COR-L47 (cell line): ENCODE measurements around the gene KCNJ11.

Source experiments
- DNase-seq: peaks from one replicate; lab custom pipeline; 2025; lab: John Stamatoyannopoulos, UW

KCNJ11 gene

GRCh38 chr11:17353821-17354600 lies 34.4 kb downstream of the KCNJ11 start:
- DNase-seq, result no peak

- DNase-seq, result peak; percentile 74
These were observed 35.3 kb downstream of the KCNJ11 start for GRCh38 chr11:17352950-17353820.

GRCh38 chr11:17351510-17352176 lies 36.8 kb downstream of the KCNJ11 start, which contains the start of gene NCR3LG1:
TSS of gene NCR3LG1 (plus strand) at chr11:17351800. CDS start at chr11:17351970, 170 bp downstream.
- DNase-seq, result peak; percentile 75

GRCh38 chr11:17351172-17351509 lies 37.3 kb downstream of the KCNJ11 start:
- DNase-seq, result no peak

GRCh38 chr11:17350455-17351171 lies 37.8 kb downstream of the KCNJ11 start:
- no peak for DNase-seq

DNA sequence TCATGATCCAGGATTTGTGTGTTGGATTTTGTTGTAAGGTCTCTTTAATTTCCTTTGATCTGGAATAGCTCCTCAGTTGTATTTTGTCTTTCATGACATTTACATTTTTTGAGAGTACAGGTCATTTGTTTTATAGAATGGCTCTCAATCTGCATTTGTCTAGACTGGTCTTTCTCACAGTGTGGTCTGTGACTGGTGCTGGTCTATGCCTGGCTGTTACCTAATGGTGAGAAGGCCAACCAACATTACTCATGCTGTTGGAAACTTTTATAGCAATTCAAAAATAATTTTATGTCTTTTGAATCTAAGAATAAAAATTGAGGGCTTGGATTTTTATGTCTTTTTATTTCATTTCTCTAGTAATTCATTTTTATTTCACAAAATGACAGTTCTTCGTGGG lies 40.8 kb downstream of the KCNJ11 start:
- DNase-seq, result no peak

GRCh38 chr11:17343907-17344306 lies 44.6 kb downstream of the KCNJ11 start:
- no peak for DNase-seq

DNA sequence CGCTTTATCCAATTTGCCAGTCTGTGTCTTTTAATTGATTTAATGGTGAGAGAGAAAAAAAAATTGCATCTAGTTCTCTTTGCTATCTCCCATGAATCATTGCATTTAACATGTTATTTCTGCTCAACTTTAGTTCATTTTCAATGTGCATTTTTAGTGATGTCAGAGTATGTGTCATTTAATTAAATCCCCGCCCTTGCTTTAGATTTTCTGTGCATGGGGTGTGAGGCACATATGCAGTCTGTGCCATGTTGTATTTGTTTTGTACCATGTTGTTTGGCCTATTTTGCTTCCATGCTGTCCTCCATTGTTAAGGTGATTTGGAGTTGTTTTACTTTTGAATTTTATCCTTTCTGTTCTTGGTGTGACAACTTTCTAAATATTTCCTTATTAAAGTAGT lies 45.2 kb downstream of the KCNJ11 start:
- DNase-seq, result no peak
